Right atrium auricular region (tissue), 2 donors: Measurements from ENCODE around the gene XCR1. TPM values are rescaled to one million over a fixed set of nuclear protein-coding genes. Genes with fewer than 3 reads are reported as not detected.

Source experiments
- DNase-seq: peaks from one replicate; pipeline ENCODE4 v3.0.0-alpha.2; 2019; ENCODE audit warnings: low spot score
- H3K27ac ChIP-seq, 2 donors: fragments of 200-600 bp; sonication (generic); 1 replicate in 1 of 2; 2 replicates in 1 of 2; pipeline ENCODE4 v1.5.1; 2016 to 2019
- H3K27me3 ChIP-seq, 2 donors: fragments of 200-600 bp; sonication (generic); one replicate each; pipeline versions ENCODE4 v1.5.1 to v1.6.0; 2017 to 2019
- H3K36me3 ChIP-seq: fragments of 200-600 bp; sonication (generic); one replicate; pipeline ENCODE4 v1.5.1; 2016
- H3K4me1 ChIP-seq, 2 donors: fragments of 200-600 bp; sonication (generic); one replicate each; pipeline versions ENCODE4 v1.5.1 to v1.6.0; 2017 to 2019
- H3K4me3 ChIP-seq, 2 donors: fragments of 200-600 bp; sonication (generic); 1 replicate in 1 of 2; 2 replicates in 1 of 2; pipeline ENCODE4 v1.5.1; 2017 to 2019; ENCODE audit warnings: mild to moderate bottlenecking in 1 of 2, moderate library complexity in 1 of 2
- H3K9me3 ChIP-seq, 2 donors: fragments of 200-600 bp; sonication (generic); one replicate each; pipeline ENCODE4 v1.5.1; 2019
- total RNA-seq, 2 donors: library from RNA; depleted of rRNA; stranded (reverse); fragments of >200 nt; gene quantifications; one replicate each; pipeline ENCODE4 v1.1.0, GENCODE V29; 2016
- TF ChIP-seq, protein P1 (sequence below), 2 donors: fragments of 200-600 bp; sonication (generic); IDR thresholded peaks; one replicate each; pipeline ENCODE4 v1.5.1; 2019; ENCODE audit warnings: antibody characterized with exemption in 2 of 2

The XCR1 gene
- total RNA-seq, 2 donors from 2014 or later, result not detected

DNA sequence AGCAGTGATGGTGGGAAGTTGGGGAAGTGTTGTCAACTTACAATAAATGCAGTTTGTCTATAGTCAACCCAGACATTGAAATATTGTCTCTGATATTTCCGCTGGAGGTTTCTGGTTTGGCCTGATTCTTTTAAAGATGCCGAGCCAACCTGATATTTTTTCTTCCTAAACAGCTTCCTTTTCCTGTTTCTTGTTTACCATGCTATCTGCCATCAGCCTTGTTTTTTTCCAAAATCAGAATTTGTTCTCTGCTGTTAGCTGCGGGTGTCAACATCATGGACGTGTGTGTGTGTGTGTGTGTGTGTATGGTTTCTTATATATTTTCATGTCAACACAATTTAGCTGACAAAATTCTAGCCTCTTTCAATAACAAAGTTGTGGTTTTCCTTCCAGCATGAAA lies 41.2 kb upstream of the XCR1 start:
- no peak overlapping the region for H3K4me3 ChIP-seq
- no peaks in the 10 kb centered on the region for H3K9me3 ChIP-seq
- DNase-seq, result no peak
- peaks cover 0 to 25% of the 10 kb centered on the region in 2 donors for H3K4me1 ChIP-seq
- no peaks in the 10 kb centered on the region for H3K27me3 ChIP-seq
- H3K27ac ChIP-seq, result no peak overlapping the region
- no peaks in the 10 kb centered on the region for H3K36me3 ChIP-seq
- TF ChIP-seq, protein P1, sequence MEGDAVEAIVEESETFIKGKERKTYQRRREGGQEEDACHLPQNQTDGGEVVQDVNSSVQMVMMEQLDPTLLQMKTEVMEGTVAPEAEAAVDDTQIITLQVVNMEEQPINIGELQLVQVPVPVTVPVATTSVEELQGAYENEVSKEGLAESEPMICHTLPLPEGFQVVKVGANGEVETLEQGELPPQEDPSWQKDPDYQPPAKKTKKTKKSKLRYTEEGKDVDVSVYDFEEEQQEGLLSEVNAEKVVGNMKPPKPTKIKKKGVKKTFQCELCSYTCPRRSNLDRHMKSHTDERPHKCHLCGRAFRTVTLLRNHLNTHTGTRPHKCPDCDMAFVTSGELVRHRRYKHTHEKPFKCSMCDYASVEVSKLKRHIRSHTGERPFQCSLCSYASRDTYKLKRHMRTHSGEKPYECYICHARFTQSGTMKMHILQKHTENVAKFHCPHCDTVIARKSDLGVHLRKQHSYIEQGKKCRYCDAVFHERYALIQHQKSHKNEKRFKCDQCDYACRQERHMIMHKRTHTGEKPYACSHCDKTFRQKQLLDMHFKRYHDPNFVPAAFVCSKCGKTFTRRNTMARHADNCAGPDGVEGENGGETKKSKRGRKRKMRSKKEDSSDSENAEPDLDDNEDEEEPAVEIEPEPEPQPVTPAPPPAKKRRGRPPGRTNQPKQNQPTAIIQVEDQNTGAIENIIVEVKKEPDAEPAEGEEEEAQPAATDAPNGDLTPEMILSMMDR (IDR thresholded peaks at IDR 0.05), result no peak

DNA sequence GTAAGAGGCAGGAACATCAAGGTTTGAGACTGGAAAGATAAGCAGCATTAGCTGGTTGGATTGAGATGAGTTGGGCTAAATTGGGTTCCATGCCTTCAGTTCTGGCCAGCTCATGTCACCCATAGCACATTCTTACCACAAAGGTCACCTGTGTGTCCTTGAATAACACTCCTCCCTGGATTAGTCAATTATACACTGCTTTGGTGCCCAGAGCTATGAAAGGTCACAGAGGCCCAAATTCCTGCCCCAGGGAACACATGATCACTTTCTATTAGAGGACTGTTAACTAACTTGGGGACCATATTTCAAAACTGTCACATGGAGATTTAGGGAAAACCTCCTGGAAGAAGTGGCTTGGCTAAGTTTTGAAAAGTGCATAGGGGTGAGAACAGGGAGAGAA lies 40.1 kb upstream of the XCR1 start:
- H3K27me3 ChIP-seq, result no peaks in the 10 kb centered on the region
- H3K4me3 ChIP-seq, result no peak overlapping the region
- TF ChIP-seq, protein P1 (IDR thresholded peaks at IDR 0.05), result no peak
- H3K36me3 ChIP-seq, result no peaks in the 10 kb centered on the region
- H3K27ac ChIP-seq, result no peak overlapping the region
- H3K9me3 ChIP-seq, result no peaks in the 10 kb centered on the region
- no peak for DNase-seq
- H3K4me1 ChIP-seq, result peaks cover 0 to 36% of the 10 kb centered on the region in 2 donors

DNA sequence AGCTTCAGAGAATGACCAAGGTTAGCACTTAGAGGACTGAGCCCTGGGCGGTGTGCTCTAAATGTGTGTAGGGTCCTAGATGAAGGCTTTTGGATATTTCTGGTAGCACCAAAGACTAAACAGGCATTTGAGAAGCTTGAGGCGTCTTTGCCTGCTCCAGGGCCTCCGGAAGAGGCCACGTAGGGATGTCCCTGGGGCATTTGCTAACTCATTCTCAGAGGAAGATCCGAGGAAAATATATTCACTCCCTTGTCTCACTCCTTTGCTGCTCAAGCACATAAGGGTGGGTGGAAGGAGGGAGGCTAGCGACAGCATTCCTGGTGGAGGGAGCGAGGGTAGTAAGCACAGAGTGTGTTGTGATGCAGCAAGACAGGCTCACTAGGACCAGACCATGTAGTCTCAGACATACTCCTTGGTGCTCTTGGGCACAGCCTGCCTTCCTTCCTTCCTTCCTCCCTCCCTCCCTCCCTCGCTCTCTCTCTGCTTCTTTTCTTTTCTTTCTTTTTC lies 38.5 kb upstream of the XCR1 start:
- DNase-seq, result no peak
- TF ChIP-seq, protein P1 (IDR thresholded peaks at IDR 0.05), result no peak
- H3K36me3 ChIP-seq, result no peaks in the 10 kb centered on the region
- H3K4me1 ChIP-seq, result peaks cover 0 to 41% of the 10 kb centered on the region in 2 donors
- no peak overlapping the region for H3K4me3 ChIP-seq
- H3K27ac ChIP-seq, result peak overlapping the region; percentile 48 to 59
- no peaks in the 10 kb centered on the region for H3K27me3 ChIP-seq
- H3K9me3 ChIP-seq, result no peaks in the 10 kb centered on the region

DNA sequence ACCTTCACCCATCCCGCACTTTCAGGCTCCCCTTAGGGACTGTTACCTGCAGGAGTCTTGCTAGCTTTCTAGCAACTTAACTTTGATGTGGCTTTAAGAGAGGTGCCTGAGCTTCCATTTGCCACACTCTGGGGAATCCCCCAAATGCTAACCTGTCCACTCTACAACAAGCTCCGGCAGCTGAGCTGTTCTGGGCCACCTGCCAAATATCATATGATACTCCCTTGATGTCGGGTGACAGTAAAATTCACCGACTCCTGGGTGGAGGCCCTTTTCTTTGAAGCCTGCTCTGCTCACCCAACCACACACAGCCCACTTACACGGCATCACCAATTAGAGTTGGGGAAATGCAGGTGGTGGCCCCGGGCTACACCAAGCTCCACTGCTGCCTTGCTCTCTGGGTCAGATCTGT lies 38.0 kb upstream of the XCR1 start:
- Histone ChIP-seq H3K9me3 (no peaks in the 10 kb centered on the region), H3K27me3 (no peaks in the 10 kb centered on the region), H3K4me1 (peaks cover 0 to 41% of the 10 kb centered on the region in 2 donors), H3K27ac (peak overlapping the region; percentile 48 to 59), H3K36me3 (no peaks in the 10 kb centered on the region), H3K4me3 (no peak overlapping the region)
- TF ChIP-seq, protein P1 (IDR thresholded peaks at IDR 0.05), result no peak
- no peak for DNase-seq

DNA sequence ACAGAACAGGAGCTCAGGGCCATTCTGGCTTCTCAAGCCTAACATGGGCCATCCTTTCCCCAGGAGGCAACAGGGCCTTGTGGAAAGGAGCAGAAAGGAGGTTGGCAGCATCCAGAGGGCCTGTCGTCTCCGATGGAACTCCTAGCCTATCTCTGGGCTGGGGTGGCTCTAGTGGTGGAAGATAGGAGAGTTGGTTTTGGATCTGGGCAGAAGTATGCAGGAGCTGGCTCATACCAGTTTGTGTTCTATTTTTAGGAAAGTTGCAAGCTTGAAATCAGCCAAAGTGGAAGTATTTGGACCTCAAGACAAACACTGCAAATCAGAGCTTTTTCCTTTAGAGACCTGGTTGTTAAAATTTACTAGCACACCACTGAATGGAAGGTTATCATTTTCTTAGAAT lies 35.4 kb upstream of the XCR1 start:
- no peaks in the 10 kb centered on the region for H3K36me3 ChIP-seq
- peaks cover 0 to 35% of the 10 kb centered on the region in 2 donors for H3K4me1 ChIP-seq
- TF ChIP-seq, protein P1 (IDR thresholded peaks at IDR 0.05), result no peak
- H3K27ac ChIP-seq, result peak overlapping the region in 1 of 2 donors; percentile 36
- H3K9me3 ChIP-seq, result no peaks in the 10 kb centered on the region
- H3K4me3 ChIP-seq, result no peak overlapping the region
- no peak for DNase-seq
- no peaks in the 10 kb centered on the region for H3K27me3 ChIP-seq

DNA sequence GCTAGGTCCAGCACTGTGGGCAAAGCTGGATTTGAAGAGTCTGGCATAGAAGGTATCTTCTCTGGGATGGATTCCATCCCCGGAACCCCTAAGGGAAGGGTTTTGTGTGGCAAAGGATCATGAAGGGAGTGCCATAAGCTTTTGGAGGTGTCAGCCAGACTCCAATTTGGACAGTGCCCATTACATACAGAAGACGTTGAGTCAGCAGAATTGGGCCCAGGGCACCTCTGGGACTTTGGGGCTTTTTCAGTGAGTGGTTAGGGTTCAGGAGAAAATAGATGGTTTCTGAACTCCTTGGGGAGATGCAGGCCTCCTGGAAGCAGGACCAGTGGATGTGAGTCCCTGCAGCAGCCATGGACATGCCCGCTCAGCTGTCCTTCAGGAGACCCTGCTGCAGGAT lies 34.6 kb upstream of the XCR1 start:
- TF ChIP-seq, protein P1 (IDR thresholded peaks at IDR 0.05), result no peak
- H3K36me3 ChIP-seq, result no peaks in the 10 kb centered on the region
- no peak overlapping the region for H3K27ac ChIP-seq

More for the DNA sequence above, 34.6 kb upstream of the XCR1 start:
- H3K4me3 ChIP-seq, result no peak overlapping the region
- no peak for DNase-seq
- no peaks in the 10 kb centered on the region for H3K27me3 ChIP-seq
- peaks cover 0 to 30% of the 10 kb centered on the region in 2 donors for H3K4me1 ChIP-seq
- H3K9me3 ChIP-seq, result no peaks in the 10 kb centered on the region
